GM19438 (cell line): Measurements from ENCODE around the gene CEBPE.

Experiments used
- ATAC-seq: cut with Tn5 transposase; IDR thresholded peaks from one replicate; pipeline ENCODE4 v1.9.1; 2021; ENCODE audit warnings: low read depth; ENCODE audit not compliant: unreplicated experiment

Gene CEBPE

DNA sequence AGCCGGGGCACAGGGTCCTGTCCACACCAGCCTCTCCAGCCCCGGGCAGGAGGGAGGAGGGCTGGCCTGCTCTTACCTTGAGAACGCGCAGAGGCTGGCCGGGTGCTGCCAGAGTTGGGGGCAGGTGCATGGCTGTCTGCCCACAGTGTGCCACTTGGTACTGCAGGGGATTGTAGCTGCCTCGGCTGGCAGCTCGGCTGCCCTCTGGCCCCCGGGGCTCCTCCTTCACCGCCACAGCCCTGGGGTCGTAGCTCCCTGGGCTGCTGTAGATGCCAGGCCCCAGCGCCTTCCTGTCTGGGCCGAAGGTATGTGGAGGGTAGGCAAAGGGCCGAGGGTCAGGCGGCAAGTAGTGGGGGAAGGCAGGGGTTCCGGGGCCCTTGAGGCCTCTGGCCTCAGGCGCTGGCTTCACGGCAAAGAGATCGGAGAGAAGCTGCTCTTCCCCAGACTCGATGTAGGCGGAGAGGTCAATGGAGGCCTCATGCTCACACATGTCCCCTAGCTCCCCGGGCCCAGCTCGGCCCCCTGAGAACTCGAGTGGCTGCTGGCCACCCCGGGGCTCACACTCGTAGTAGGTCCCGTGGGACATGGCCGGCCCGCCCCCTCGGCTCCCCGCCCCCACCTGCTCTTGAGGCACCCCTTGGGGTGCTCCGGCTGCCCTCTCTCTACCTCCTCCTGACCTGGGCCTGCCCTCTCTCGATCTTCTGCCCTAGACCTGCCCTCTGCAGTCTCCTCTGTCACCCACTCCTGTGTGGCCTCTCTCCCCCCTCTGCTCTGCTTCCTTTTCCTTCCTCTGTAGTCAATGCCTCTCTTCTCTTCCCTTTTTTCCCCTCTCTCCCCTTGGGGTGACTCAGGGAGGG is at the start of gene CEBPE:
CEBPE (minus strand) TSS at position 750 of the 857 bp plus-strand sequence; CDS start at position 586, 164 bp downstream.
- ATAC-seq, result no peak

DNA sequence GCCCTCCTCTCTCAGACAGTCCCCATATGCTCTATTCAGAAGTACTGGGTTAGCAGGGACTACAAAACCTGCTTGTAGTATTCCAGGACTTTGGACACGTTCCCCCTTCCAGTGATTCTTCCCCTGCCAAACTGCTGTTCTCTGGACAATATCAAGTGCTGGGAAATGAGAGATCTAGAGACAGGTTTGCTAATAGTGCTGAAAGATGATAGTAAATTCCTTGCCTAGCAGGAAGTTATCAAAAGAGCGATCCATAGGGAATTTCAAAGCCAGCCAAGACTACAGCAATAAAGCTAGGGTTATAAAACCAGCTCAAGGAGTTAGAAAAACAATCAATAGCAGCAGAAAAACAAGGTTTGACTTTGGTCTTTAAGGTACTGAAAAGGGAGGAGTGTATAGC is 49.2 kb upstream of the CEBPE start:
- no peak for ATAC-seq

DNA sequence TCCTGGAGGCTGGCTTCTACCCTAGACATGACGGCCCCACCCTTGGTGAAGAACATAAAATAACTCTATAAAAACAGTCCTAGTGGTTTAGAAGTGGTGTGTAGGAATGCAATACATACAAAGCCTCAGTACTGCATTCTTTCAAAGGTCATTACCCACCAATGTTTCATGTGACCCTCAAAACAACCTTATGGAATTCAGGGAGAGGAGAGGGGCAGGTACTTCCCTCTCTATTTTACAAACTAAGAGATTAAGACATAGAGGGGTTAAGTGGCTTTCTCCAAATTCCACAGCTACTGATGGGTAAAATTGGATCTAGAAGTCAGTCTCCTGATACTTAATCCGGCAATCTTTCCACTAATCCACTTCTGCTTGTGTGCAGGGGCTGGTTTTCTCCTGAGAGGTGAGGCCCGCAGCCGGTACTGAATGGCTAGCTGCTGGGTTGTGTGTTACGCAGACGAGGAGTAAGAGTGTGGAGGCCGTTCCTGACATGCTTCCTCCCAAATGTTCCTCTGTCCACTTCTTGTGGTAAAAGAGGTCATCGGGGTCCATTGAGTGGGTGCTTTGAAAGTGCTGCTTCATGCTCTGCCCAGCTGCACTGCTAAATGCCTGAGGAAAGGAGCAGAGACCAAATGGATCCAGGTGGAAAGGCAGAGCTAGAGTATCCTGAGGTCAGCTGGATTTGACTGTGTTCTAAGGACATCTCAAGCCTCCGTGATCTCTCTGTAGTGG is 48.2 kb upstream of the CEBPE start:
- ATAC-seq, result no peak

GRCh38 chr14:23164949-23165348 is 45.9 kb upstream of the CEBPE start:
- ATAC-seq, result no peak

DNA sequence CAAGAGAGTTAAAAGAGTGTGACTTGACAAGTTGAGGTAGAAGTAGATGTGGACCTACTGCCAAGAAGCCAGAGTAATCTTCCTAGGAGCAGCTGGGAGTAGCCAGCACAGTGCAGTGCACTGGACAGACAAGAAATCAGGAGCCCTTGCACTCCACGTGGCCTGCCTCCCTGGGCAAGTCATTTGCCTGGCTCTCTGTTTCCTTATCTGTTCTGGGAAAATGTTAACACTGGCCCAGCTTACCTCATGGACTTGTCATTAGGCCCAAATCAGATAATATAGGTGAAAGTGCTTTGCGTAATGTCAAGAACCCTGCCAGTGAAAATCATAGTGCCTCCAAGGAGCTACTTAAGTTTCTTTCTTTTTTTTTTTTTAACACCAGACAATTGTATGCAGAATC is 45.2 kb upstream of the CEBPE start:
- no peak for ATAC-seq

DNA sequence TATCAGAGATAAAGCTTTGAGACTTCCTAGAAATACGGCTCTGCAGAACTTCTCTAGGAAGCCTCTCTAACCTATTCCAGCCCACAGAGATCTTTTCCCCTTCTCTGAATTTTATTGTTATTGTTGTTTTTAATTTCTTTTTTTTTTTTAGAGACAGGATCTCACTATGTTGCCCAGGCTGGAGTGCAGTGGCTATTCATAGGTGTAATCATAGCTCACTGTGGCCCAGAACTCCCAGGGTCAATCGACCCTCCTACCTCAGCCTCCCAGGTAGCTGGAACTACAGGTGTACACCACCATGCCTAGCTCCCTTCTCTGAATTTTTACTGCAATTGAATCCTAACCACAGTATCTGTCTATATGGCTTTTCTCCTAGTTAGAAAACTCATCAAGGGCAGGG is 44.8 kb upstream of the CEBPE start:
- no peak for ATAC-seq

DNA sequence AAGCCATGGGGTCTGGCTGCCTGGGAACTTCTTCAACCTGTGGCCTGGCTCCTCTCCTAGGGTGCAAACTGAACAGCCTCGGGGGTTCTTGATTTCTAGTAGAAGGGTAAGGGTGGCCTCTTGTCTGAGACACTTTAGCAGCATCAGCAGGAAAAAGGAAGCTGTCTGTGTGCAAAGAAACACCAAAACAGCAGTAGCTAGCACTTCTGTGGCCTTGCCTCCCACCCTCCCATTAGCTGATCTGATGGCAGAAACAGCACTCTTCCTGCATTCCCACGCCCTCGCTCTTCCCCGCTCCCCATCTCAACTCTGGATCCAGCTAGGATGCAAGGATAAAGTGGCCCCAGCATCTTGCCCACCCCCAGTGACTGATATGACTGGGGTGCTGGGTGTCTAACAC is 43.7 kb upstream of the CEBPE start:
- ATAC-seq, result no peak

DNA sequence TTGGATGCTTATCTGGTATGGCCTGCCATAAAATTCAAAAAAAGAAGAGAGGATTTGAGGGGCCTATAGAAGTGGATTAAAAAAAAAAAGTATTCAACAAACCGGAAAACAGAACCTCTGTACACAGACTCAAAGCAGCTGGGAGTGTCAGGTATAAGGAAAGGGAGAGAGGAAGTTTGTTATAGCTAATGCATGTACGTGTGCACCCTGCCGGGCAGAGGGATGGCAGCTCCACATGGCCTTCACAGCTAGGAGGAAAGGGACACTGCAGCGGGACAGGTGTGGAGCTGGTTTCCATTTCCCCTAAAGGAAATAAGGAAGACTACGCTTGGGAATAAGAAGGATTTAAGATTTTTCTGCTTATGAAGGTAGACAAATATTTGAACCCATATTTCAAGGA is 43.0 kb upstream of the CEBPE start:
- ATAC-seq, result no peak

DNA sequence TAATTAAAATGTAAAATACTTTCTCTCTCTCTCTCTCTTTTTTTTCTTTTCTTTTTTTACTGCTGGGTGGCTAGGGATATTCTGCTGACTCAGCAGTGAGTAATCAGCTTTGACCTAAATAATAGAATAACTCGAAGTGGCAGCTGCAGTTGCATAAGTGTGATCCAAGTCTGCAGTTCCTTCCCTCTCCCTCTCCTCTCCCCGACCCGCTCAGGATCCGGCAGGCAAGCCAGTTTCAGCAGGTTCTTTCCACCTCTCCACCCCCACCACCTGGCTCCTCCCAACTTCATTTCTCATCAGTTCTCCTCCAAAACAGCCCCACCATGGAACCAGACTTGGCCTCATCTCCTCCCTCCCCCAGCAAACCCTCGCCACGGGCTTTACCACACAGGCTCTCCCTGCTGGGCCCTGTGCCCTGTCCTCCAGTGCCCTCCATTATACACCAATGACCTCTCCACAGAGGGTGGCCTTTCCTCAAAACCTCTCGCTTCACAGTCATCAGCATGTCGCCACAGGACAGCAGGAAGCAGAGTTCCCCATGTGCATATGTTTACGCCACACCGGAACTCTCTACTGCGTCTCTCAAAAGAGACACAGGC is 42.0 kb upstream of the CEBPE start:
- no peak for ATAC-seq

DNA sequence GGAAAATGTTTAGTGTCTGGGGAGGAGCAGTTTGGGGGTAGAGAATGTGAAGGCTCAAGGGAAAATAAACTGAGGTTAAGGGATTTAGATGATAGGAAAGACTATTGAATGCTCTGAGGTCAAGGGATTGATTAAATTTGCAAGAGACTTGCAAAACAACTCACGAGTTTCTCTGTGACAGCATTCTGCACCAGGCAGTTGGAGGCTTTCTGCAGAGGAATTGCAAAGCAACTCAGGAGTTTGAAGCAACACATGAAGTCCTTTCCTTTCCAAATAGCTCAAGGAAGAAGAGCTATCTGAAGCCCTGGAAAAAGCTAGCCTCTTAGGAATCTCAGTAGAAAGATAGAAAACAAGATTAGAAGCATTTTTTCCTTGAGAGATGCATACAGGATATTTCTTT is 40.5 kb upstream of the CEBPE start:
- ATAC-seq, result no peak

GRCh38 chr14:23158779-23159178 is 39.7 kb upstream of the CEBPE start:
- ATAC-seq, result no peak

GRCh38 chr14:23154964-23155587 is 36.0 kb upstream of the CEBPE start:
- no peak for ATAC-seq

- no peak for ATAC-seq
Measured at GRCh38 chr14:23153851-23154796, 35.1 kb upstream of the CEBPE start.

GRCh38 chr14:23151342-23151741 is 32.3 kb upstream of the CEBPE start:
- ATAC-seq, result no peak

- no peak for ATAC-seq
Measured at GRCh38 chr14:23149745-23150144, 30.7 kb upstream of the CEBPE start.

DNA sequence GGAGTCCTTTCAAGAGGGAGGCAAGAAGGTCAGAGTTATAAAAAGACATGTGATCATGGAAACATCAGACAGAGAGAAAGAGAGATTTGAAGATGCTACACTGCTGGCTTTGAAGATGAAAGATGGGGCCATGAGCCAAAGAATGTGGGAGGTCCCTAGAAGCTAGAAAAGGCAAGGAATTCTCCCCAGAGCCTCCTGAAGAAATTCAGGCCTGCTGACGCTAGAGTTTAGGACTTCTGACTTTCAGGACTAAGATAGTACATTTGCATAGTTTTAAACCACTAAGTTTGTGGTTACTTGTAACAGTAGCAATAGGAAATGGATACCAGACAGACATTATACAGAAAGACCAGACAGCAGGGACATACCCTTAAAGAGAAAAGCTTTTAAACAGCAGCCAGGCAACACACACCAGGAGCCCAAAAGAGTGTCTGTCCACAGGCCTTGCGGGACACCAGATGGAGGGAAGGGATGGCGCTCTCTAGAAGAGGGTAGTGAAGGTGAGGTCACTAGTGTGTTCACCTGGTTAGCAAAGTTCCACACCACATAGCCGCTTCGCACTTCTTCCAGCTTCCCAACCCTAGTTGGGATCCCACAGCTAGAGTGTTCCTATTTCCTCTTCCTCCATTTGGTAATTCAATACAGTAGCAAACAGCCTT is 29.7 kb upstream of the CEBPE start:
- ATAC-seq, result no peak

GRCh38 chr14:23147676-23148075 is 28.6 kb upstream of the CEBPE start:
- no peak for ATAC-seq

DNA sequence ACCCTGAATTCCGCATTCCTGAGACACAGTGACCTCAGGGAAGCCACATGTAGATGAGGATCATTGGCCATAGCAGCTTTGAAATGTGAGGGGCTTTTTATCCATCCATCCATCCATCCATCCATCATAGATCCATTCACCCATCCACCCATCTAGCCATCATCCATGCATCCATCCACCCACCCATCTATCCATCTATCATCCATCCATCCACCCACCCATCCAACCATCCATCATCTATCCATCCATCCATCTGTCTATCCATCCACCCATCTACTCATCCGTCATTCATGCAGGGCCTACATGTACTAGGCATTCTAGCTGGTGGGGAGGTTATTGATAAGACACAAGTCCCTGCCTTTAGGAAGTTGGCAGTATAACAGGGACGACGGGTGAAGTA is 27.9 kb upstream of the CEBPE start:
- ATAC-seq, result no peak

- no peak for ATAC-seq
Measured at GRCh38 chr14:23146351-23146910, 27.4 kb upstream of the CEBPE start.
